Measurements from ENCODE around the gene LRRC72.

The LRRC72 gene

GRCh38 chr7:16616542-16616941, 89.9 kb downstream of the LRRC72 start:
- no peak for DNase-seq (ENCODE audit: low read depth in 2 of 3, low spot score in 2 of 3)

- DNase-seq (ENCODE audit: low read depth in 2 of 3, low spot score in 2 of 3) = no peak
Measured at GRCh38 chr7:16619979-16620408, 93.4 kb downstream of the LRRC72 start.

GRCh38 chr7:16626388-16626787, 99.8 kb downstream of the LRRC72 start:
- no peak for DNase-seq (ENCODE audit: low read depth in 2 of 3, low spot score in 2 of 3)

- no peak for DNase-seq (ENCODE audit: low read depth in 2 of 3, low spot score in 2 of 3)
Measured at GRCh38 chr7:16627236-16627635, 100.6 kb downstream of the LRRC72 start.

- DNase-seq (ENCODE audit: low read depth in 2 of 3, low spot score in 2 of 3) = no peak
Measured at GRCh38 chr7:16630654-16631053, 104.0 kb downstream of the LRRC72 start.
